HuH-7.5 (cell line): Measurements from ENCODE around the gene ANTXR1.
"Not testable (repeated sequence)": the region's sequence is repeated elsewhere in the genome, so short reads cannot be mapped to it uniquely, and the experiment has no call there.

Experiments used
- DNase-seq: peaks from one replicate; pipeline ENCODE4 v3.0.0; 2011; ENCODE audit warnings: low spot score

ANTXR1 gene

GRCh38 chr2:69165091-69165880 lies 152.3 kb downstream of the ANTXR1 start:
- no peak for DNase-seq

- no peak for DNase-seq
Observed at GRCh38 chr2:69166465-69166811, 153.5 kb downstream of the ANTXR1 start.

GRCh38 chr2:69166812-69167468 lies 154.0 kb downstream of the ANTXR1 start:
- DNase-seq, result peak; percentile 23

GRCh38 chr2:69167469-69167822 lies 154.5 kb downstream of the ANTXR1 start:
- DNase-seq, result no peak

- no peak for DNase-seq
Observed at GRCh38 chr2:69168144-69168813, 155.3 kb downstream of the ANTXR1 start.

- DNase-seq, result no peak
Observed at GRCh38 chr2:69168950-69169654, 156.1 kb downstream of the ANTXR1 start.

GRCh38 chr2:69169655-69170389 lies 156.8 kb downstream of the ANTXR1 start:
- DNase-seq, result no peak

GRCh38 chr2:69170661-69171060 lies 157.7 kb downstream of the ANTXR1 start:
- no peak for DNase-seq

- DNase-seq, result no peak
Observed at GRCh38 chr2:69171116-69171896, 158.3 kb downstream of the ANTXR1 start.

GRCh38 chr2:69171897-69172525 lies 159.0 kb downstream of the ANTXR1 start:
- DNase-seq, result no peak

GRCh38 chr2:69173706-69174105 lies 160.7 kb downstream of the ANTXR1 start:
- no peak for DNase-seq

- DNase-seq, result not testable (repeated sequence)
Observed at GRCh38 chr2:69174211-69174610, 161.2 kb downstream of the ANTXR1 start.

- no peak for DNase-seq
Observed at GRCh38 chr2:69175790-69176715, 163.1 kb downstream of the ANTXR1 start.

GRCh38 chr2:69177063-69177771 lies 164.2 kb downstream of the ANTXR1 start:
- DNase-seq, result no peak

- peak; percentile 76 for DNase-seq
Observed at GRCh38 chr2:69177785-69178636, 165.0 kb downstream of the ANTXR1 start.

GRCh38 chr2:69178756-69179155 lies 165.8 kb downstream of the ANTXR1 start:
- DNase-seq, result no peak

GRCh38 chr2:69180227-69180626 lies 167.2 kb downstream of the ANTXR1 start:
- no peak for DNase-seq

GRCh38 chr2:69180974-69181373 lies 168.0 kb downstream of the ANTXR1 start:
- no peak for DNase-seq
